GM21381 (cell line): ENCODE results near the gene DUSP16.
"Not testable (repeated sequence)": the region's sequence is repeated elsewhere in the genome, so short reads cannot be mapped to it uniquely, and the experiment has no call there.

Experiments used
- ATAC-seq: cut with Tn5 transposase; IDR thresholded peaks from one replicate; pipeline ENCODE4 v1.9.1; 2021; ENCODE audit warnings: mild to moderate bottlenecking, moderate library complexity; ENCODE audit not compliant: unreplicated experiment

DUSP16 gene

DNA sequence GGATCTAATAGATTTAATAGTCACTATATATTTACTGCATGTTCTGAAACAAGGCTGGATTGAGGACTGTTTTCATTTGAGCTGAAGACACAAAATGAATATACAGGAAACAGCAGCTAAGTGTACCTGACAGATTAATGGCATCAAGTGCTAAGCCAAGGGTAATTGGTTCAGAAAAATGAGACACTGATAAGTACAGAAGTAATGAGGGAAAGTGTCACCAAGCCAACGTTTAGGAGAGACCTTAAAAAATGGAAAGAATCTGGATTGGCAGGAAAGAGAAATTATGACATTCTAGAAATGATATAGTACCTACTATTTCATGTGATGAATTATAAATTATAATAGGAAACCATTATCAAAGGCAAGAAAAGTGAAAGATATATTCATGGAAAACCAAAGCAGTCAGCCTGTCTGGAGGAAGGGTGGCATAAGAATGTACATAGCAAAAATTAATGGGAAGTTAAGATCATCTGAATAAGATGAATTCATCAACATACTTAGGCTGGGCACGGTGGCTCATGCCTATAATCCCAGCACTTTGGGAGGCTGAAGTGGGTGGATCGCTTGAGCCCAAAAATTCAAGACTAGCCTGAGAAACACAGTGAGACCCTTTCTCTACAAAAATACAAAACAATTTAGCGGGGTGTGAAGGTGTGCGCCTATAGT is 21.0 kb upstream of the DUSP16 start:
- ATAC-seq = no peak

DNA sequence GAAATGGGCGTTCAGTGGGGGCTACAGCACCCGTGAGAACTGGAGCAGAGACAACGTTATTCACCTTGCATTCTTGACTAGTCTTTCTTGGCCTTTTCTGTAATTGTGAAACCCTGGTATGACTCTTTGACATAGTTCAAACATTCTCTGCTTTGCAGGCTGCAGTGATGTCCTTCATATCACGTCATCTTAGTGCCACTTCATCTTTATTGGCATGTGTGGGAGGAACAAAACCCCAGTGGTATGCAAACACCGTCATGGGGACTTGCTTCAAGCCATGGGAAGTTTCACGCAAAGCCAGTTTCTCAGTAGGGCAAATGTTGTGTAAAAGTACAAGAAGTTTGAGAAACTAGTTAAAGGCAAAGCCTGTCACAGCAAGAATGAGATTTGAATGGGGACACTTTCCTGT is 20.2 kb upstream of the DUSP16 start:
- peak; percentile 88 for ATAC-seq

DNA sequence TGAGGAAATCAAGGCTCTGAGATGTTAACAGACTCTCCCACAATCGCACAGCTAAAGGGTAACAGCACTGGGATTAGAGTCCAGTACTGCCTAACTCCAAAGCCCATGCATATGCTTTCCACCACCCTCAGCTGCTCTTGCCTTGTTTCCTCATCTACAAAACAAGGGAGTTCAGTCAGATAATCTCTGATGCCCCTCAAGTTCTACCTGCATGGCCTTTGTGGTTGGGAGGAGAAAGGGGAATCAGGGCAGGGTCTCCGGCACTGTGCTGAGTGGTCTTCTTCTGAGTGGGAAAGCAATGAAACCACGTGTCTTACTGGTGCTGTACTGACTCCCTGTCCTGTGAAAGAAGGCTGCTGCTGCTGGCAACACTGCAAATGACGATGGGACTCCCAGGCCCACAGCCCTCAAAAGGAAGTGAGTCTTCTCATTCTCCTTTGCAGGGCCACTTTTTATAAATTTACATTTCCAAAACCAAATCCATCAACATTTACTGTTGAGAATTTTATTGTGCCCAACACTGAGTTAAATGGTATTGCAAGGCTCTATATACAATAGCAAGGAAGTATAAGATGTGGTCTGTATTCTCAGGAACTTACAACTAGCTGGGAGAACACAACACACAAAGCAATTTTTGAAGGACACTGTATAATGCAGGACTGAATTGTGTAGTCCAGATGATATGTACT is 19.7 kb upstream of the DUSP16 start:
- peak; percentile 31 for ATAC-seq

DNA sequence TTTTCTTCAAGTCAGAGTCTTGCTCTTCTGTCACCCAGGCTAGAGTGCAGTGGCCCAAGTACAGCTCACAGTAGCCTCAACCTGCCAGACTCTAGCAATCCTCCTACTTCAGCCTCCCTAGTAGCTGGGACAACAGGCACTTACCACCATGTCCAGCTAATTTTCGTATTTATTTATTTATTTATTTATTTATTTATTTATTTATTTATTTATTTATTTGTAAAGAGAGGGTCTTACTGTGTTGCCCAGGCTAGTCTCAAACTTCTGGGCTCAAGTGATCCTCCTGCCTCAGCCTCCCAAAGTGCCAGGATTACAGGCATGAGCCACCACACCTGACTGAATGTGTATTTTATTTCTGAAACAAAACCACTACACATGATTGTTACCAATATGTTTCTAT is 18.1 kb upstream of the DUSP16 start:
- ATAC-seq = not testable (repeated sequence)

DNA sequence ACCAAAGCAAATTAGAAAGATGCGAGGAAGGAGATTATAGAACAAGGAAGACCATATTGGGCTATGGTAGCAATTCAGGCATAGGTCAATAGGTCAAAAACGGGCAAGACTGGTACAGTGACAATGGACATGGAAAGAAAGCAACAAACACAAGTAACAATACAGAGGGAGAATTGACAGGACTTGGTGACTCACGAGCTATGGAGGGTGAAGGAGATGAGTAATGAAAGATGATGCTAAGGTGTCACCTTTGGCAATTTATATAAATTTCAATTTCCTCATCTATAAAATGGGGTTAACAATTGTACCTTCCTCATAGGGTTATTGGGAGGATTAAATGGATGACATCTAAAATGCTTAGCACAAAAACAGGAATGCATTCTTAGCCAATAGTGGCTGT is 15.1 kb upstream of the DUSP16 start:
- ATAC-seq = no peak

DNA sequence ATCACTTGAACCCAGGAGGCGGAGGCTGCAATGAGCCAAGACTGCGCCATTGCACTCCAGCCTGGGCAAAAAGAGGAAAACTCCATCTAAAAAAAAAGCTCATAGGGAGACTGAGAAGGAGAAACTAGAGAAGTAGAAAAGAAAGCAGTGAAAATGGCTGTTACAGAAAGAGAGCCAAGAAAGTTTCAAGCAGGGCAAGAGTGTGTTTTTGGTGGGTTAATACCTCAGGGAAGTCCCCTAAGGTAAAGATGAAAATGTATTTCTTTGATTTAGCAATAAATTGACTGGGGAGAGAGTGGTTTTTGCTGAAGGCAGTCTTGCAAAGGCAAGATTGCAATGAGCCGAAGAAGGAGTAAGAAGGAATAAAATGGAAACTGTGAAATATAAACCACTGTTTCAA is 10.0 kb upstream of the DUSP16 start:
- no peak for ATAC-seq

DNA sequence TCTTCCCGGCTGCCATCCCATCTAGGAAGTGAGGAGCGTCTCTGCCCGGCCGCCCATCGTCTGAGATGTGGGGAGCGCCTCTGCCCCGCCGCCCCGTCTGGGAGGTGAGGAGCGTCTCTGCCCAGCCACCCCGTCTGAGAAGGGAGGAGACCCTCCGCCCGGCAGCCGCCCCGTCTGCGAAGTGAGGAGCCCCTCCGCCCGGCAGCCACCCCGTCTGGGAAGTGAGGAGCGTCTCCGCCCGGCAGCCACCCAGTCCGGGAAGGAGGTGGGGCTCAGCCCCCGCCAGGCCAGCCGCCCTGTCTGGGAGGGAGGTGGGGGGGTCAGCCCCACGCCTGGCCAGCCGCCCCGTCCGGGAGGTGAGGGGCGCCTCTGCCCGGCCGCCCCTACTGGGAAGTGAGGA is 3.3 kb upstream of the DUSP16 start:
- ATAC-seq = not testable (repeated sequence)

DNA sequence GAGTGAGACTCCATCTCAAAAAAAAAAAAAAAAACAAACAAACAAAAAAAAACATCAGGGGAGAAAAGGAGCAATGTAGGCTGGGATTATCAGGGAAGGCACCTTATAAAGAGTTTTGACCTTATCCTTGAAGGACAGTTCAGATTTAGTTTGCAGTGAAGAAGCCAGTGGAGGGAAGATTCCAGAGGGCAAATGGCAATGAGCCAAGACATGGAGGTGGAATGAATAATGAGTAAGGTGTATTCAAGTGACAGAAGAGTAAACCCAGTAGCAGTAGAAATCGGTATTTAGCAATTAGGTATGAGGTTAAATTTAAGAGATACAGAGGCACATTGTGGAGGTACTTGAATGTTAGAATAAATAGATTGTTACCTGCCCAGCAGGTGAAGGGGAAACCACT is 2.2 kb upstream of the DUSP16 start:
- ATAC-seq = no peak

DNA sequence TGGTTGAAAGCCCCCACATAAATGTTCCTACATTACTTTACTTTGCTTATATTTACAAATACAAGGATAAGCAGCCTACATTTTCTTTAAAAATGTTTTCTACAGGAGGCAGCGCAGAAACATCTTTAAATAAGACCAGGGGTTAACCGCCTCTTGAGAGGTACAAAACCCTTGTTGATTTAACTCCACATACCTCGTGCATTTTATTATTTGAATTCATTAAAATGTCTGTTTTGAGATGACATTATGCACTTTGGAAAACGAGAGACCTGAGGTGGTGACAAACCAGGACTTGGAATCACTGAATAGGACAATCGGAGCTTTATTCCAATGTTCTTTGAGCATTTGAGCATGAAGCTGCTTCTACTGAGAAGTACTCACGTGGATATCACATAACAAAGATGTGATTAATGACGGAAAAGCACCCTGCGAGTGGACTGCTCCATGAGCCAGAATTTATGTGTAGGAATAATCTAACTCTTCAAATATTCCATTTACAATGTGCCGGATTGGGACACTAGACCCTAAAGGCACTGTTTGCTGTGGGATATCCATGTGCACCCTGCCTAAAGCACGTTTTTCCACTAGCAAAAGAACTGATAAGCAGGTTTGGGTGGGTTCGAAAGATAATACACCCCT is 746 bp upstream of the DUSP16 start:
- no peak for ATAC-seq

DNA sequence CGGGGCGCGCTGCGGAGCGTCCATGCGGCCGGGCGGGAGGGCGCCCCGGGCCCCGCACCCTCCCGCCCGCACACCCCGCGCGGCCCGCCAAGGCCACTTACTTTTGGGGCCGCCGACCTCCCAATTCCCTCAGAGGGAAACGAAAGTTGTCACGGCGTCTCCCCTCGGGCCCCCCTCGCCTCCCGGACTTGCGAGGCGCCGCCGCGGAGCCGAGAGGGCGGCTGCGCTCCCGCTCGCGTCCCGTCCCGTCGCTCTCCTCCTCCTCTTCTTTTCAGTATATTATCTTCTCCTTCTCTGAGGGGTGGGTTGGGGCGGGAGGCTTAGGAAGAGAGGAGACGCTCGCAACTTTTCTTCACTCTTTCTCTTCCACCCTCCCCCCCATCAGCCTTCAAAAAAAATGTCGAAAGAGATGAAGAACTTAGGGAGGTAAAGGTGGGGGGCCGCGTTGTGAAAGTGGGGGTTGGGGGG is 613 bp downstream of the DUSP16 start:
- no peak for ATAC-seq

DNA sequence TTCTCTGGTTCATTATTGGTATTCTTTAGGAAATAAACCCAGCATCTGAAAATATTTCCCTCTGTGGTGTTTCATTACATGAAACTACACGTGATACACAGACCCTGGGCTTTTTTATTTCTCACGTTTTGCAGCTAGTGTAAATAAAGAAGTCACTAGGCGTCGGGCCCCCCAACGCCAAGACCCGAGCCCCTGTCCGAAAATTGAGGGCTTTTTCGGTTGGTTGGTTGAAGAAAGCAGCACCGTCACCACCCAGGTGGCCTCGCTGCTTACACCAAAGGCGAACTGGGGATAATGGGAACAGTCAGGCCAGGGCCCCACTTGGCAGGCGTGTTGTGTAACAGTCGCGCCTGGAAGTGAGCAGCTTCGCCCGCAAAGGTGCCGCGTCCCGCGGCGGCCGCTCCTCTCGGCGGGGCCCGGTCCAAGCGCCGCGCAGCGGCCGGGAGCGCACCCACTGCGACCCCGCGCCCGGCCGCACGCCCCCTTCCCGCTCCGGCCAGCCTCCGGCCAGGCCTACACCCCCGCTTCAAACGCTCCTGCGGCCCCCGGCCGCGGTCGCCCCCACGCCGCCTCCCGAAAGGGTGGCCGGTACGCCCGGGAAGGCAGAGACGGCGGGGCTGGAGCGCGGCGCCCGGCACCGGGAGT is 1.2 kb downstream of the DUSP16 start:
- ATAC-seq = no peak

DNA sequence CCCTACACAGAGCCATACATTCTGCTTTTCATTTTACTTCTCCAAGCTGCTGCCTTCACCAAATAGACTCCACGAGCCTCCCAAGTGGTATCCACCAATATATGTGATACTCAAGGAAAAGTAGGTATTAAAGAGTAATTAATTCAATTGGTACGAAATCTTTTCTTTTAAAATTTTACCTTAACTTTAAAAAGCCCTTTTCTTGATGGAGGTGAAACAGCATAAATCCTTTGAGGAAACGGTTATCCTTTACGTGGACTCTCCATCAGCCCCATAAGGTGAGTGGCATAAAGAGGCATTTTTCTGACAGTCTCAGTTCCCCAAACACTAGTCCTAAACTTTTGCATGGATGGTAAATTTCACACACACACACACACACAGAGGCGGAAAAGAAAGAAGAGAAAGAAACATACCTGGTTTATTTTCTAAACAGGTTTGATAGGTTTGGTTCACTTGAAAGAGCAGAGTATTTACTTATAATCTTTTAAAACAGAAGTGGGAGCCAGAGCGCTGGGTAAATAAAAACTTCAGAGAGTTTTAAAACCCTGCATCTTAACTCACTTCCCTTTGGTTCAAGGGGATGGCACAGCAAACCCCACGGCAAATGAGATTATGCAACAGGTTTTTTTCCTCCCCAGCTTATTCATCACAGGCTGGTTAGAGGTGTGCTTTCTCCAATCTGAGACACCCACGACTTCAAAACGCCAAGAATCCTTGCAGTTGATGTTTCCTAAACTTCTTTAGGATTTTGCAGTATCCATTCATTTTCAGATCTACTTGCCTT is 1.9 kb downstream of the DUSP16 start:
- ATAC-seq = no peak

DNA sequence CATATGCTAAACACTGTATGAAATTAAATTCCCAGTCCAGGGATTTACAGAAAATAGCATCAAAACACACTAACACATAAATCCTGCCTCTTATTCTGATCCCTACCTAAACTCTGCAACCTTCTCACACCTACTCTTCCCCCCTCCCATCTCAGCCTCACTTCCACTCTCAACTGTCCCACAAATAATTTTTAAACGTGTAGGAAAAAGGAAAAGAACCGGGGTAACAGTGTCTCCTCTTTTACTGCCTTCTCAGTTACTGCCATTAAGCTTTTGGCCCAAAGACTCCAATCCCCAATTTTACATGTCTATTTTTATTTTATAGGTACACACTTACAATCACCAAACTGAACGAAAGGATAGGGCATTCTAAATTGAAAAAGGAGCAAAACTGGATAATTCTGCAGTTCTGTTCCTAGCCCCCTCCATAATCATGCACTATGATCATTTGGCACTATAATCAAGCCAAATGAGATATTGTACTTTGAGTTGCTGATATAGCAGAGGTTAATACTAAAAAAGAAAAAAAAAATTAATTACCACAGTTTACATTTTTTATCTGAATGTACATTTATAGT is 2.9 kb downstream of the DUSP16 start:
- ATAC-seq = no peak

DNA sequence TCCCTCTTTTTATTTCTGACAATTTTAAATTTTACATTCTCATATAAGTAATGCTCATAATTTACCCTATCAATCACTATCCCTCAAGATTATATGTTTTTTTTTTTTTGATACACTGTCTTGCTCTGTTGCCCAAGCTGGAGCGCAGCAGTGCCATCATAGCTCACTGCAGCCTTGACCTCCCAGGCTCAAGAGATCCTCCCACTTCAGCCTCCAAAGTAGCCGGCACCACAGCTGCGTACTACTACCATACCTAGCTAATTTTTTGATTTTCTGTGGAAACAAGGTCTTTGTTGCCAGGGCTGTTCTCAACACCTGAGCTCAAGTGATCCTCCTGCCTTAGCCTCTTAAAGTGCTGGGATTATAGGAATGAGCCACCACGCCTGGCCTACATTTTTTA is 4.4 kb downstream of the DUSP16 start:
- ATAC-seq = no peak

DNA sequence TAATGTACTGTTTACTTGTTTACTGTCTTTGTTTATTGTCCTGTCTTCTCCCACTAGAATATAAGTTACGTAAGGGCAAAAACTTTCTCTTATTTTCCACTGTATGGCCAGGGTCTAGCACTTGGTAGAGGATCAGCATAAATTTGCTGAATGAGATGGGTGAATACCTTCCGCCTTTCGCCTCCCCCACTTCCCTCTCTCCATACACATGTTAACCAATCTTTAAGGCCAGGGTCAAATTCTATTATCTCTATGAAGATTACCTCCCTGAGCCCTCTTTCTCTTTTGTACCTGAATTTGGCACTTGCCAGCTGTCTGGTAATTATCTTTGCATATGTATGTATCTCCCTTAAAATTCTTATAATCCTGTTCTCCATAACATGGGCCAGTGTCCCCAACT is 4.9 kb downstream of the DUSP16 start:
- ATAC-seq = no peak

DNA sequence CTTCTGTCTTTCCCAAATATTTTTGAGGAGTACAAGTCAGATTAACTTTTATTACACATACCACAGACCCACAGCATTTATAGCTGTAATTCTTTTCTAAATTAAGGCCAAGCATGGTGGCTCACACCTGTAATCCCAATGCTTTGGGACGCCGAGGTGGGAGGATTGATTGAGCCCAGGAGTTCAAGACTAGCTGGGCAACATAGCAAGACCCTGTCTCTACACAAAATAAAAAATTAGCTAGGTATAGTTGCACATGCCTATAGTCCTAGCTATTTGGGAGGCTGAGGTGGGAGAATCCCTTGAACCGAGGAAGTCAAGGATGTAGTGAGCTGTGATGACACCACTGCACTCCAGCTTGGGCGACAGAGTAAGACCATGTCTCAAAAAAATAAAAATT is 7.0 kb downstream of the DUSP16 start:
- no peak for ATAC-seq

DNA sequence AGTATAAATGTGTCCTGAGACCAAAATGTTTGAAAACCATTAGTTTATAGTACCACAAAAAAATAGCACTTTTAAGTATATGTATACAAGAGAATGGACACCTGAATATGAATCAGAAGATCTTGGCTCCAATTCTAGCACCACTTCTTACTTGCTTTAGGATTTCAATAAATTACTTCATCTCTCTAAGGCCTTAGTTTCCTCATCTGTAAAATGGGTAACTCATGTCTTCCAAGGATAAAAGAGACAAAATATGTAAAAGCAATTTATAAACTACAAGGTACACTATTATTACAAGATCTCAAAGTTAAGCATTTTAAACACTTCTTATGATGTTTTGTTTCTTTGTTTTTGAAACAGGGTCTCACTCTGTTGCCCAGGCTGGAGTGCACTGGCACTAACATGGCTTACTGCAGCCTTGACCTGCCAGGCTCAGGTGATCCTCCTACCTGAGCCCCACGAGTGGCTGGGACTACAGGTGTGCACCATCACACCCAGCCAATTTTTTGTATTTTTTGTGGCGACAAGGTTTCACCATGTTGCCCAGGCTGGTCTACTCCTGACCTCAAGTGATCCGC is 9.4 kb downstream of the DUSP16 start:
- no peak for ATAC-seq

DNA sequence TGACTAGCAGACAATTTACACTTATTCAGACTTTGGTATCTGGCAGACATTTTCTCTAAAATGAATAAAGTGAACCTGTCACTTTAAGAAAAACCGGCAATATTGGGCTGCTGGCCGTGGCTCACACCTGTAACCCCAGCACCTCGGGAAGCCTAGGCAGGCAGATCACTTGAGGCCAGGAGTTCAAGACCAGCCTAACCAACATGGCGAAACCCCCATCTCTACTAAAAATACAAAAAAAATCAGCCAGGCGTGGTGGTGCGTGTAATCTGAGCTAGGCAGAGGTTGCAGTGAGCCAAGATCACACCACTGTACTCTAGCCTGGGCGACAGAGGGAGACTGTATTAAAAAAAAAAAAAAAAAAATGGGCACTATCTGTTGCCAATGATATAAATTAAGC is 11.5 kb downstream of the DUSP16 start:
- no peak for ATAC-seq

DNA sequence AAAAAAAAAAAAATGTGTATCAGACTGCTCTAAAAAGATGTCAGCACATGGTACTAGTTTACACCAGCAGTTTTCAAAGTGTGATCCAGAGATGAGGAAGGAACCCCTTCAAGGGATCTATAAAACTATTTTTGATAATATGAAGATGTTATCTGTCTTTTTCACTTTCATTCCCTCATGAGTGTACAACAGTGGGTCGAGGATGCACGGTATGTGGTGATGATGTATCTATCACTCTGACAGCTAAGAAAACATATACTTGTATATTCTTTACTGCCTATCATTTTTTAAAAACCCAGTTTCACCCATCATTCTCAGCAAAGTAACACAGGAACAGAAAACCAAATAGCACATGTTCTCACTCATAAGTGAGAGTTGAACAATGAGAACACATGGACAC is 12.4 kb downstream of the DUSP16 start:
- ATAC-seq = no peak

DNA sequence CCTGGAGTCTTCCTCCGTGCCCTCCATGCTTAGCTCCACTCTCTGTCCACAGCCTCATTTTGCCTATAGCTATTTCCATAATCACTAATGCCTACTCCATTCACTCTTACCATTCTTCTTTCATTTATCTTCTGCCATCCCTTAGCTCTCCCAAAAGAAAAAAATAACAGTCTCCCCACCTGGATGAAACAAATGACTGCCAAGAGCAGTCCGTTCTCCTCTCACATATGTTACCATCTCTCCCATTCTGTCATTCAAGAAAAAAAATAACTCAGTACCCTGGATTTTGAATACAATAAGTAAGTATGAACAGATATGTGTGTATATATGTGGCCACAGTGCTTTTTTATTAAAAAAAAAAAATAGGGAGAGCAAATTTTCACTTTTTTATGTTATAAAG is 13.2 kb downstream of the DUSP16 start:
- ATAC-seq = no peak
